ENCODE measurements around the gene GNB1L.

Gene GNB1L

GRCh38 chr22:19875531-19876313 lies 21.0 kb upstream of the GNB1L start:
- DNase-seq: no peak

DNA sequence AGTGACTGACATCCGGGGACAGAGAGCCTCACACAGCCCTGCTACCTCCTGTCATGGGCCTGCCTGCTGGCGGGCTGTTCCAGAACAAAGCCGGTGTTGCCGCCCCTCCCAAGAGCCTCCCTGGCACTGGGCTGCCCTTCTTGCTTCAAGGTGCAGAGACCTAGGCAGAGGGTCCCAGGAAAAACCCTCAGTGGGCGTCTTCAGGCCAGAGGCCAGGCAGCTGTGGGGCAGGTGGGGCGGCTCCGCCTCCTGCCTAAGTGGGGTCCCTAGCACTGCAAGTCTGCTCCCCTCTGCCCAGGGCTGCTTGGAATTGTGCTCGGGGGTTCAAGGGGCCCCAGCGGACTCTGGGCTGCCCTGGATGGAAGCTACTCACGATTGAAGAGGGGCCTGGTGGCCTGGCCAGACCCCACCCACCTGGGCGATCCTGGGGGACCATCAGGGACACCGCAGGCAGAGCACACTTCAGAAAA lies 20.4 kb upstream of the GNB1L start:
- no peak for DNase-seq

GRCh38 chr22:19874307-19875060 lies 19.8 kb upstream of the GNB1L start:
- no peak for DNase-seq

DNA sequence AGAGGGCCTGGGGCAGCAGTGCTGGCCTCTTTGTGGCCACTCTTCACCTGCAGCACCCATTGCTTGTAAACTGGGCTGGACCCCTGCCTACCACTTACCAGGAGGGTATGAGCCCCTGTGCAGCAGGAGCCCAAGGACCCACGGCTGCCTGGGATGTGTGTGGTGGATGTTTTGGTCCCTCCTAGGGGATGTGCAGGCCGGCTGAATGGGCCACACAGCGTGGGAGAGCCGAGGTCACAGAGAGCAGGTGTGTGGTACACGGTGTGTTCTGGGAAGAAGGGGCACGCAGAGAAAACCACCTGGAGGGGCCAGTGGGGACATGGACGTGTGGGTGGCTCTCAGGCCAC lies 19.3 kb upstream of the GNB1L start:
- no peak for DNase-seq

- DNase-seq: no peak
Observed at GRCh38 chr22:19873138-19873959, 18.7 kb upstream of the GNB1L start.

GRCh38 chr22:19872779-19873137 lies 18.1 kb upstream of the GNB1L start:
- no peak for DNase-seq

DNA sequence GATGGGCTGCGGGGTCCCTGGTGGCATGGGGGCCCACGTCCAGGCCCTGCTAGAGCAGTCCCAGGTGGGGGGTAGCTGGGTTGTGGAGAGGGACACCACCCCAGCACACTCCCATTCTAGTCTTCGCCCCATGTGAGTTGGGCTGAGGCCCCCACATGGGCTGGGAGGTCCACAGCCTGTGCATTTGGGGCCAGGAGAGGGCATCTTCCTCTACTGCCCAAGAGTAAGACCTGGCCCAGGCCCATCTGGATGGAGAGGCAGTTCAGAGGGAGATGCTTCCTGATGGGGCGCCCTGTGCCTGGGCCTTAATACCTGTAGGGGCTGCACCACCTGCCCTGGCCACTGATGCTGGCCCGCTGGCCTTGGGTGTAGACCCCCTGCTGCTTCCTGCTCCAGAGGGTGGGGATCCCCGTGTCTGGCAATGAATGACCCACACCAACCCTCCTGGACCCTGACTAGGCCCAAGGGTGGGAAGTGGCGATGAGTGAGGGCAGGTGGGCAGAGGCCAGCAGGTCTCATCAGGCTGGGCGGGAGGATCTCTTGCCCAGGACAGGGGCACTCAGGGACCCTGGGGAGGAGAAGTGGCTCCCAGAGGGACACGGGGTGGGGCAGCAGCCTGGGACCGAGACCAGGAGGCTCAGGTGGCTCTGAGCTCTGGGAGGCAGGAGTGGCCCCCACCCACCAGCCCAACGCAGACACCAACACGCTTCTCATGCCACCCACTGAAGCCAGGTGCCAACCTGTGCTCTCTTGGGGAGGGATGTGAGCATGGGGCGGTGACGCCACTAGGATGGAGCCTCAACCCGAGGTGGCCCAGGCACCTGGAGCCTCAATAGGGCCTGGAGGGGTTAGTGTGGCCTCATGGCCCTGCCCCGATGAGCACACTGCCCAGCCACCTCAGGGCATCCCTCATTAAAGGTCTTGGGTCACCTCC lies 17.4 kb upstream of the GNB1L start:
- DNase-seq: no peak

DNA sequence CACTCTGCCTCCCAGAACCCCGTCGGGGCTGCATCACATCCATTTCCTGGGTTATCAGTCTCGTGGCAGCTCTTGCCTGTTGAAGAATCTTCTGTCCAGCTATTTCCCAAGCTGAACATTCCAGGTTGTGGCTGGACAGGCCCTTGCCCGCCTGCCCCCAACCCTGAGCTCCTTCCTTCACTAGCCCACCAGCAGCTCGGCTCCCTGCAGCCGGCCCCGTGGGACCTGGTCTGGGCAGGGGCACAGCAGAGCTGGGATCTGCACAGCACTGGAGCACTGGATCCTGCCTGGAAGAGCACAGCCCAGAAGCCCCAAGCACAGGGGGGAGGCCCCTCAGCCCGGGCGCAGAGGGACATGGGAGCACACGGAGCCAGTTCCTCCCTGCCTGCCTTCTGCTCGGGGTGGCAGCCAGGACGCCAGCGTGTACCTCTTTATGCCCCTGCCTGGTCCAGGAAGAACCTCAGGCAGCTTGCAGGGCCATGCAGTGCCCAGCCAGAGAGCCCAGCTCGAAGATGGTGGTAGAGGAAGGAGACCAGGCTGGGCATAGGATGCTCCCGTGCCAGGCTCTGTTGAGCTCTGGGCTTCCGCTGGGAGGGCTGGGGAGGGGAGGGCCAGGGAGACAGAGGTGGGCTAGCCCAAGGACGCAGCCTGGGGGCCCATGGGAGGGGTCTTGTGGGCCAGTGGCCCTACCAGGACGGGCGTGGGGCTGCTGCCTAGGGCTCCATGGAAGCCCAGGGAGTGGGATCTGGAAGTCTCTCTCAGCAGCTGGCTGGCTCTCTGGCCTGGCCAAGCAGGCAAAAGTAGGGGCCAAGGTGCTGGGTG lies 16.6 kb upstream of the GNB1L start:
- no peak for DNase-seq

DNA sequence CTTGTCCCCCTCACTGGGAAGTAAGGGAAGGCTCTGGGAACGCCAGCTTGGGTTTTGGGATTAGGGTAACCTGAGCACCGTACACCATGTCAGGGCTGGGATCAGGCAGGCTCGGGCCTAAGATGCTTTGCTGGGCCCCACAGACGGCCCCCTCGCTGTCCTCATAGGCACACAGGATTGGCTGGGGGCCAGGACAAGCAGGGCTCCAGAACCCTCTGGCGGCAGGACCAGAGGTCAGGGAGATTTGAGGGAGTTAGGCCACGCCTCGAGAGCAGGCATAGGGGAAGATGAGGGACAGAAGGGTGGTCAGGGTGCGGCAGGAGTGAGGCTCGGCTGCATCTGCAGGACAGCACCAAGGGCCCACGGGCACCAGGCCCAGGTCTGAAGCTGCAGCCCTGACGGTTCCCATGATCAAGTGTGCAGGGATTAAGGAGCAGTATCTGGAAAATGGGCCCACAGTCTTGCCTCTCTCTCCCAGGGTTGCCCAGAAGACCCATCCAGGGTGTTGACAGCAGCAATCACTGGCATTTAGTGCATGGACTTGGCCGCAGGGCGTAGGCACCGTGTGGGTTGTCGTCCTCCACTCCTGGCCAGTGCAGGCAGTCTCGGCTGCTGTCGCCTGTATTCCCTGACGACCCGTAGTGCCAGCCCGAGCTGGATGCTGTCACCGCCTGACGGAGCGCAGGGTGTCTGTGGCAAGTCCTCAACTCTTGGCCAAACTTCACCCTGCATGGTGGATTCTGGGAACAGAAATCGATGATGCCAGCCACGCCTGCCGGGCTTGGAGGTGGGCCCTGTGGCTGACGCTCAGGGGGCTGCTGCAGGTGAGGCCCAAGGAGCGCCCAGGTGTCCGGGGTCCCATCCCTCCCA lies 15.7 kb upstream of the GNB1L start:
- DNase-seq: no peak

- DNase-seq: no peak
Observed at GRCh38 chr22:19869497-19870152, 15.0 kb upstream of the GNB1L start.

DNA sequence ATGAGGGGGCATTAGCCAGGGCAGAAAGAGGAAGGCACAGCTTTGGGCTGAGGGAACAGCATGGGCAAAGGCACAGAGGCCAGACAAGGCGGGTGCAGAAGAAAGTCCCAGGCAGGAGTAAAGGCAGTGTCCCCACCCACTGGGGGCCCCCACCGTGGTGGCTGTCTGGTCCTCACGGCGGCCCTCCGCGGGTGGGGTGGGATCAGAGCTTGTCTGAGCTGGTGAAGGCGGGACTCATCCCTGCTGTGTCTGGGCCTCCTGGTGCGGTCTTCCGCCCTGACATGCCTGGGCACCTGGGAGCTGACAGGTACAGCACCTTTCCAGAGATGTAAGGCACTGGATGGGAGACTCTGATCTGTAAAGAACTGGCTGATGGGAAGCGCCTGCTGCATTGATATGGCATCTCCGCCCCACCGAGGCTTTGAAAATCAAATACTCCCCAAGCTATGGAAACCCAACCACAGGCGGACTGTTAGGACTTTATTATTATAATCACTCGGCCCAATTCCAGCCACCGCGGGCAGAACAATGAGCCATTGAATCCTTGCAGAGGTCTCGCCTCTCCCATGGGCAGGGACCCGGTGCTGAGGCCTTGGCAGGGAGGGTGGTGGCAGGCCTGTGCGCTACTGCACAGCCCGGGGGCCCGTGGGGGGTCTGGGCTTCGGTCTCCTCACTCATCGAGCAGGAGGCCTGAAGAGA lies 14.2 kb upstream of the GNB1L start:
- DNase-seq: no peak

DNA sequence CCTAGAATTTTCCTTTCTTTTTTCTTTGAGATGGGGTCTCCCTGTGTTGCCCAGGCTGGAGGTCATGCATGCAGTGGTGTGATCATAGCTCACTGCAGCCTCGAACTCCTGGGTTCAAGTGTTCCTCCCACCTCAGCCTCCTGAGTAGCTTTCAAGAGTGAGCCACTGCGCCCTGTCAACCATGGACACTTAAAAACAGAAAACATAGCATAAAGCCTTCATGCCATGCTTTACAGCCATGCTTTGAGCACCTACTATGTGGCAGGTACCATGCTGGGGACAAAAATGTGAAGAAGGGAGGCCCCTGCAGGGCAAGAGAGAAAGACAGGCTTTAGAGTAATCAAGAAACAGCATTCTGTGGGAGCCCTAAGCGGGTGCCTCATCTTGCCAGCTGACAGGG lies 13.7 kb upstream of the GNB1L start:
- DNase-seq: no peak

GRCh38 chr22:19867617-19868016 lies 12.9 kb upstream of the GNB1L start:
- no peak for DNase-seq

- DNase-seq: no peak
Observed at GRCh38 chr22:19866665-19867009, 12.0 kb upstream of the GNB1L start.

GRCh38 chr22:19865141-19865829 lies 10.6 kb upstream of the GNB1L start:
- DNase-seq: no peak

DNA sequence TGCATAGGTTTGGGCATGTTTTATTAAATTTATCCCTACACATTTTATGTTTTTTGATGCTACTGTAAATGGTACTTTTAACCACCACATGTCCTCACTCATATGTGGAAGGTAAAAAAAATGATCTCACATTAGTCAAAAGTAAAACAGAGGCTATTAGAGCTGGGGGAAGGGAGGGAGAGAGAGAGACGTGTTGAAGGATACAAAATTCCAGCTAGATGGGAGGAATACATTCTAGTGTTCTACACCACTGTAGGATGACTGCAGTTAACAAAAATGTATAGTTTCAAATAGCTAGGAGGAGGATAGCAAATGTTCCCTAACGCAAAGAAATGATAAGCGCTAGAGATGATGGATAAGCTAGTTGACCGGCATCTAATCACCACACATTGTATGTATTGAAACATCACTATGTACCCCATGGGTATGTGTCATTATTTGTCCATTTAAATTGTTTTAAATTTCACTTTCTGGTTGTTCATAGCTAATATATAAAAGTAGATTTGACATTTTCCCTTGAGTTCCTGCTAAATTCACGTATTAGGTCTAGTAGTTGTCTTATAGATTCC lies 9.9 kb upstream of the GNB1L start:
- DNase-seq: no peak

- no peak for DNase-seq
Observed at GRCh38 chr22:19863571-19863970, 8.9 kb upstream of the GNB1L start.

GRCh38 chr22:19862619-19863246 lies 8.1 kb upstream of the GNB1L start:
- no peak for DNase-seq
